B cell (primary cell): ENCODE data around the gene ZNF25. TPM values are rescaled to one million over a fixed set of nuclear protein-coding genes. Genes with fewer than 3 reads are reported as not detected.

Experiments used
- ATAC-seq: fragments of 200-7000 bp; cut with Tn5 transposase; one replicate; pipeline ENCODE4 v1.10.0; 2021; ENCODE audit warnings: low read depth, mild to moderate bottlenecking, moderate number of reproducible peaks, moderate library complexity
- CTCF ChIA-PET: fragments of 350-600 bp; sonication (Branson Sonifier 250); formaldehyde crosslinking; loops from one replicate; lab custom pipeline; 2021; ENCODE audit warnings: antibody characterized with exemption, inconsistent platforms; lab: Charles Lee
- POLR2A ChIA-PET: fragments of 350-600 bp; sonication (Branson Sonifier 250); formaldehyde crosslinking; loops from one replicate; lab custom pipeline; 2021; ENCODE audit warnings: antibody characterized with exemption; lab: Charles Lee
- DNase-seq: peaks from one replicate; pipeline ENCODE4 v3.0.0; 2013
- H2AFZ ChIP-seq: 2 replicates; pipeline ENCODE4 v1.6.1; 2012; ENCODE audit warnings: mild to moderate bottlenecking, low read depth, low read length; ENCODE audit not compliant: insufficient read depth, poor library complexity, severe bottlenecking
- H3K27ac ChIP-seq, 2 donors: 1 replicate in 1 of 2; 2 replicates in 1 of 2; pipeline ENCODE4 v1.5.1; 2012 to 2013; ENCODE audit warnings: low read length in 2 of 2, mild to moderate bottlenecking in 2 of 2, moderate library complexity in 1 of 2
- H3K27me3 ChIP-seq, 4 experiments: fragments of 200-600 bp in 1 of 4; sonication (generic) in 1 of 4; replicated peaks in 1 of 4; 1 replicate in 2 of 4; 2 replicates in 2 of 4; pipeline versions ENCODE4 v1.6.1 to v1.7.0; 2013 to 2016; ENCODE audit warnings: low read length in 3 of 4, mild to moderate bottlenecking in 2 of 4, mixed read lengths in 1 of 4, moderate library complexity in 1 of 4; ENCODE audit not compliant: insufficient read depth in 4 of 4, control insufficient read depth in 3 of 4; ENCODE audit errors: control extremely low read depth in 1 of 4
- H3K36me3 ChIP-seq, 2 experiments: replicated peaks in 1 of 2; 1 replicate in 1 of 2; 2 replicates in 1 of 2; pipeline versions ENCODE4 v1.6.1 to v1.7.1; 2013; ENCODE audit warnings: low read length in 1 of 2; ENCODE audit not compliant: insufficient read depth in 2 of 2, control insufficient read depth in 1 of 2; ENCODE audit errors: control extremely low read depth in 1 of 2, extremely low read depth in 1 of 2
- H3K4me1 ChIP-seq, 2 donors: fragments of 200-600 bp in 1 of 2; sonication (generic) in 1 of 2; 1 replicate in 1 of 2; 2 replicates in 1 of 2; pipeline versions ENCODE4 v1.5.1 to v1.6.1; 2013 to 2017; ENCODE audit warnings: low read length in 2 of 2; ENCODE audit not compliant: control insufficient read depth in 2 of 2, insufficient read depth in 2 of 2
- H3K4me2 ChIP-seq: replicated peaks from 2 replicates; pipeline ENCODE3; 2012; ENCODE audit warnings: mild to moderate bottlenecking, low read depth, low read length; ENCODE audit not compliant: poor library complexity, severe bottlenecking
- H3K4me3 ChIP-seq, 5 experiments: fragments of 200-600 bp in 1 of 5; sonication (generic) in 1 of 5; 1 replicate in 3 of 5; 2 replicates in 2 of 5; pipeline versions ENCODE4 v1.5.1 to v1.7.0; 2011 to 2016; ENCODE audit warnings: low read length in 4 of 5, mild to moderate bottlenecking in 4 of 5, low read depth in 2 of 5, control low read depth in 1 of 5, moderate library complexity in 1 of 5; ENCODE audit not compliant: insufficient read depth in 1 of 5; ENCODE audit errors: control extremely low read depth in 1 of 5, extremely low read depth in 1 of 5
- H3K79me2 ChIP-seq: fragments of 200-600 bp; sonication (generic); one replicate; pipeline ENCODE4 v1.6.0; 2016; ENCODE audit warnings: low read length; ENCODE audit not compliant: control insufficient read depth, insufficient read depth
- H3K9ac ChIP-seq: fragments of 200-600 bp; sonication (generic); 2 replicates; pipeline ENCODE4 v1.6.1; 2017; ENCODE audit warnings: mild to moderate bottlenecking, low read length, moderate library complexity
- H3K9me3 ChIP-seq, 3 donors: one replicate each; pipeline versions ENCODE4 v1.6.1 to v1.7.1; 2013; ENCODE audit warnings: low read length in 2 of 3; ENCODE audit not compliant: control insufficient read depth in 2 of 3, insufficient read depth in 1 of 3; ENCODE audit errors: control extremely low read depth in 1 of 3
- H4K20me1 ChIP-seq: 2 replicates; pipeline ENCODE4 v1.6.0; 2012; ENCODE audit warnings: mild to moderate bottlenecking, low read length; ENCODE audit not compliant: insufficient read depth, control insufficient read depth, poor library complexity, severe bottlenecking
- H3K27ac Mint-ChIP-seq: one replicate; pipeline ENCODE4 v1.8.0; 2021; ENCODE audit warnings: mixed read lengths
- H3K27me3 Mint-ChIP-seq: one replicate; pipeline ENCODE4 v1.8.0; 2021; ENCODE audit warnings: mixed read lengths
- H3K4me1 Mint-ChIP-seq: one replicate; pipeline ENCODE4 v1.8.0; 2021; ENCODE audit warnings: mixed read lengths
- H3K4me3 Mint-ChIP-seq: one replicate; pipeline ENCODE4 v1.8.0; 2021; ENCODE audit warnings: mixed read lengths
- H3K9me3 Mint-ChIP-seq: one replicate; pipeline ENCODE4 v1.8.0; 2022; ENCODE audit warnings: mixed read lengths; ENCODE audit not compliant: insufficient read depth
- CTCF ChIP-seq: fragments of 200-600 bp; IDR thresholded peaks from one replicate; pipeline ENCODE4 v1.8.0; 2022; ENCODE audit warnings: antibody characterized with exemption, mild to moderate bottlenecking
- EZH2 ChIP-seq: IDR thresholded peaks from 2 replicates; pipeline ENCODE4 v1.6.1; 2012; ENCODE audit warnings: borderline replicate concordance, low read depth, mild to moderate bottlenecking, moderate library complexity, low read length; ENCODE audit not compliant: insufficient read depth, poor library complexity, severe bottlenecking
- WGBS: methylation state at CpG from one replicate; pipeline ENCODE4 v1.1.5; 2013; ENCODE audit warnings: missing lambda C conversion rate; ENCODE audit not compliant: insufficient coverage; 5-methylcytosine and 5-hydroxymethylcytosine counted together
- intact Hi-C: fragments of 100-400 bp; cut with micrococcal nuclease; formaldehyde crosslinking; loops from one replicate; pipeline ENCODE4 v1.10.0; 2022
- polyA plus RNA-seq: library from polyadenylated mRNA; depleted of rRNA; stranded (reverse); fragments of >200 nt; gene quantifications from 2 replicates; pipeline ENCODE4 v1.2.3, GENCODE V29; 2012
- total RNA-seq, 2 donors: library from RNA; stranded (reverse); fragments of 120-200 nt in 1 of 2; gene quantifications; 1 replicate in 1 of 2; 2 replicates in 1 of 2; pipeline versions ENCODE4 v1.2.3 to v1.2.4, GENCODE V29; 2013 to 2022

Gene ZNF25
- total and polyA plus RNA-seq, 2 donors (not counting 1 experiment from before 2014, with no cell fraction given), result 4.1 to 6.4 TPM

- ChIA-PET POLR2A (no interaction called here), CTCF (no interaction called here)
- no peak overlapping the region for H3K4me3 ChIP-seq
- Mint-ChIP-seq H3K4me3 (no peak overlapping the region), H3K27ac (no peak overlapping the region), H3K9me3 (peaks cover 9% of the 10 kb centered on the region), H3K4me1 (no peaks in the 10 kb centered on the region), H3K27me3 (no peaks in the 10 kb centered on the region)
- no peak overlapping the region for H2AFZ ChIP-seq
- no peaks in the 10 kb centered on the region for H3K27me3 ChIP-seq
- H3K79me2 ChIP-seq, result no peaks in the 10 kb centered on the region
- no peak overlapping the region for H3K27ac ChIP-seq
- intact Hi-C loops, result no loop called here
- H3K9me3 ChIP-seq, result peaks cover 0 to 5% (median under 1%) of the 10 kb centered on the region in 3 donors
- no peak for TF ChIP-seq EZH2
- TF ChIP-seq CTCF, result no peak
- no peak overlapping the region for H3K9ac ChIP-seq
- no peaks in the 10 kb centered on the region for H3K4me1 ChIP-seq
- H4K20me1 ChIP-seq, result no peaks in the 10 kb centered on the region
- ATAC-seq (no peak), DNase-seq (no peak)
- H3K36me3 ChIP-seq, result peaks cover 0 to 44% of the 10 kb centered on the region in 2 experiments
- WGBS, result no CpG with 5 or more reads among the region's 2 CpGs
- H3K4me2 ChIP-seq, result no peak overlapping the region
Measured at GRCh38 chr10:37957841-37958240, 18.6 kb downstream of the ZNF25 start.

GRCh38 chr10:37952926-37953325, 23.5 kb downstream of the ZNF25 start:
- Histone ChIP-seq H3K4me2 (no peak overlapping the region), H3K27ac (no peak overlapping the region), H3K27me3 (no peaks in the 10 kb centered on the region), H3K4me3 (no peak overlapping the region), H3K9ac (no peak overlapping the region), H4K20me1 (no peaks in the 10 kb centered on the region), H3K79me2 (no peaks in the 10 kb centered on the region), H3K4me1 (no peaks in the 10 kb centered on the region), H2AFZ (no peak overlapping the region), H3K9me3 (peaks cover 0 to 10% (median 4%) of the 10 kb centered on the region in 3 donors), H3K36me3 (peaks cover 2 to 52% of the 10 kb centered on the region in 2 experiments)
- WGBS, result 80% methylated on average over 2 of the region's 3 CpGs
- Mint-ChIP-seq H3K4me3 (no peak overlapping the region), H3K27me3 (no peaks in the 10 kb centered on the region), H3K9me3 (peaks cover 16% of the 10 kb centered on the region), H3K27ac (no peak overlapping the region), H3K4me1 (no peaks in the 10 kb centered on the region)
- ChIA-PET POLR2A (no interaction called here), CTCF (no interaction called here)
- DNase-seq (no peak), ATAC-seq (no peak)
- intact Hi-C loops, result no loop called here
- no peak for TF ChIP-seq EZH2
- no peak for TF ChIP-seq CTCF
